ENCODE data around the gene HOXA4. TPM values are rescaled to one million over a fixed set of nuclear protein-coding genes. Genes with fewer than 3 reads are reported as not detected.
A peak's percentile ranks its signal among the peaks of the same experiment; 100 is the strongest.

The HOXA4 gene
- total RNA-seq, 1 experiment from 2014 or later = 2.3 TPM

- no peak overlapping the region for H3K4me2 ChIP-seq (ENCODE audit: low read length)
- DNase-seq = no peak
These were observed 27.3 kb upstream of the HOXA4 start for GRCh38 chr7:27157702-27158431.

GRCh38 chr7:27156916-27157701 is 26.6 kb upstream of the HOXA4 start:
- TF ChIP-seq EZH2phosphoT487 (IDR thresholded peaks at IDR 0.05; ENCODE audit: borderline replicate concordance, low read length) = no peak
- no peak for TF ChIP-seq EZH2 (IDR thresholded peaks at IDR 0.05; ENCODE audit: low read length, unreplicated experiment)
- TF ChIP-seq CTCF (conservative IDR thresholded peaks at IDR 0.05; ENCODE audit: low read depth, low read length) = no peak
- ATAC-seq (no peak), DNase-seq (no peak)
- Histone ChIP-seq H3K9me2 (replicated peaks; ENCODE audit: low read length) (no peaks in the 10 kb centered on the region), H3K79me2 (ENCODE audit: low read length) (peaks cover 20% of the 10 kb centered on the region), H3K36me3 (ENCODE audit: low read depth, low read length) (no peaks in the 10 kb centered on the region), H2AFZ (ENCODE audit: low read length) (no peak overlapping the region), H3K27ac (ENCODE audit: low read length) (no peak overlapping the region), H4K20me1 (ENCODE audit: low read length) (no peaks in the 10 kb centered on the region), H3K9ac (ENCODE audit: low read length) (no peak overlapping the region), H3F3A (ENCODE audit: low read length, unreplicated experiment) (no peaks in the 10 kb centered on the region), H3K4me2 (ENCODE audit: low read length) (no peak overlapping the region), H3K9me3 (ENCODE audit: low read length) (no peaks in the 10 kb centered on the region), H3K4me3 (ENCODE audit: low read length) (no peak overlapping the region), H3K27me3 (ENCODE audit: low read length) (no peaks in the 10 kb centered on the region), H3K4me1 (ENCODE audit: insufficient read depth, low read length) (peaks cover 28% of the 10 kb centered on the region)
- POLR2A ChIA-PET (ENCODE audit: unreplicated experiment) = no interaction called here
- BruUV-seq (replicated peaks) = no TSS peak
- CTCF ChIA-PET = interaction anchor here (0.6 kb wide), 1 partner anchor 8 kb away, joined by 3 read pairs; no protein-coding TSS in a partner anchor
- intact Hi-C loops (cut with micrococcal nuclease) = no loop called here

More at GRCh38 chr7:27157702-27158431, 27.3 kb upstream of the HOXA4 start:
- H3K9me2 ChIP-seq (replicated peaks; ENCODE audit: low read length) = no peaks in the 10 kb centered on the region
- H3K79me2 ChIP-seq (ENCODE audit: low read length) = peaks cover 21% of the 10 kb centered on the region
- H3K27me3 ChIP-seq (ENCODE audit: low read length) = no peaks in the 10 kb centered on the region
- ATAC-seq = no peak
- H3K4me1 ChIP-seq (ENCODE audit: insufficient read depth, low read length) = peaks cover 25% of the 10 kb centered on the region
- H3K27ac ChIP-seq (ENCODE audit: low read length) = no peak overlapping the region
- H3K4me3 ChIP-seq (ENCODE audit: low read length) = no peak overlapping the region
- H3K9ac ChIP-seq (ENCODE audit: low read length) = no peak overlapping the region
- no peak for TF ChIP-seq EZH2 (IDR thresholded peaks at IDR 0.05; ENCODE audit: low read length, unreplicated experiment)
- ChIA-PET CTCF (interaction anchor here (0.6 kb wide), 1 partner anchor 9 kb away, joined by 3 read pairs; no protein-coding TSS in a partner anchor), POLR2A (ENCODE audit: unreplicated experiment) (no interaction called here)
- no peak overlapping the region for H2AFZ ChIP-seq (ENCODE audit: low read length)
- H3K36me3 ChIP-seq (ENCODE audit: low read depth, low read length) = peaks cover 4% of the 10 kb centered on the region
- H4K20me1 ChIP-seq (ENCODE audit: low read length) = peaks cover 5% of the 10 kb centered on the region
- H3K9me3 ChIP-seq (ENCODE audit: low read length) = no peaks in the 10 kb centered on the region
- intact Hi-C loops (cut with micrococcal nuclease) = loop anchor here (2.0 kb wide), 1 partner anchor 59 kb away; no protein-coding TSS in a partner anchor
- H3F3A ChIP-seq (ENCODE audit: low read length, unreplicated experiment) = peaks cover 2% of the 10 kb centered on the region
- BruUV-seq (replicated peaks) = no TSS peak

DNA sequence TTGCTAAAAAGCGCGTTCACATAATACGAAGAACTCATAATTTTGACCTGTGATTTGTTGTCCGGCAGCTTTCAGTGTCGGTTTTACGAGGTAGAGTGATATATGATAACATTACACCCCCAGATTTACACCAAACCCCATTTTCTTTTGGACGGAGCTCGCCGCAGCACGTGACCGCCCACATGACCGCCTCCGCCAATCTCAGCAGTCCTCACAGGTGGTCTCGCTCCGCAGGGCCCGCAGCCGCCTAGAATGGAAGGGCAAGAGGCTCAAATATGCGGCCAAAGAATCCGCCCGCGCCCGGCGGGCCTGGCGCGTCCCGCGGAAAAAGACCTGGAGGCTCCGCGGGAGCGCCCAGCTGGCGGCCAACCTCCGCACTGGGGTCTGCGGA is 25.9 kb upstream of the HOXA4 start, which contains the start of gene HOXA7:
TSS of gene HOXA7 (minus strand) at position 168 of the 391 bp plus-strand sequence. CDS start at position 38, 130 bp downstream.
- no peak within 1 kb of the TSS for H3K27ac ChIP-seq (ENCODE audit: low read length)
- no peaks in the 10 kb centered on the region for H3K9me3 ChIP-seq (ENCODE audit: low read length)
- H3K4me1 ChIP-seq (ENCODE audit: insufficient read depth, low read length) = peaks cover 28% of the 10 kb centered on the region
- H3K36me3 ChIP-seq (ENCODE audit: low read depth, low read length) = no peaks in the 10 kb centered on the region
- no peaks in the 10 kb centered on the region for H3K9me2 ChIP-seq (replicated peaks; ENCODE audit: low read length)
- CTCF ChIA-PET = no interaction called here
- peak within 1 kb of the TSS; percentile 94 for H3K4me2 ChIP-seq (ENCODE audit: low read length)
- H3K79me2 ChIP-seq (ENCODE audit: low read length) = peaks cover 21% of the 10 kb centered on the region
- ATAC-seq = no peak
- intact Hi-C loops (cut with micrococcal nuclease) = no loop called here
- TF ChIP-seq CTCF (conservative IDR thresholded peaks at IDR 0.05; ENCODE audit: low read depth, low read length) (no peak), EZH2phosphoT487 (IDR thresholded peaks at IDR 0.05; ENCODE audit: borderline replicate concordance, low read length) (no peak), EZH2 (IDR thresholded peaks at IDR 0.05; ENCODE audit: low read length, unreplicated experiment) (no peak)
- H3F3A ChIP-seq (ENCODE audit: low read length, unreplicated experiment) = no peaks in the 10 kb centered on the region
- BruUV-seq (replicated peaks) = no TSS peak
- no peak for DNase-seq
- peak within 1 kb of the TSS; percentile 93 for H2AFZ ChIP-seq (ENCODE audit: low read length)
- H3K4me3 ChIP-seq (ENCODE audit: low read length) = peak within 1 kb of the TSS; percentile 79
- H4K20me1 ChIP-seq (ENCODE audit: low read length) = no peaks in the 10 kb centered on the region
- peak within 1 kb of the TSS; percentile 43 for H3K9ac ChIP-seq (ENCODE audit: low read length)
- POLR2A ChIA-PET (ENCODE audit: unreplicated experiment) = no interaction called here
- no peaks in the 10 kb centered on the region for H3K27me3 ChIP-seq (ENCODE audit: low read length)
